PC-9 (cell line): ENCODE results near the gene METTL17.

Experiments
- EZH2 ChIP-seq: fragments of 200-600 bp; sonication (generic); IDR thresholded peaks from 2 replicates; pipeline ENCODE4 v1.8.0; 2017; ENCODE audit warnings: antibody characterized with exemption, low read depth
- TF ChIP-seq, protein P1 (sequence below): fragments of 200-600 bp; sonication (generic); conservative IDR thresholded peaks from 2 replicates; pipeline ENCODE4 v1.6.1; 2017; ENCODE audit warnings: mixed run types, antibody characterized with exemption, mild to moderate bottlenecking, moderate library complexity

DNA sequence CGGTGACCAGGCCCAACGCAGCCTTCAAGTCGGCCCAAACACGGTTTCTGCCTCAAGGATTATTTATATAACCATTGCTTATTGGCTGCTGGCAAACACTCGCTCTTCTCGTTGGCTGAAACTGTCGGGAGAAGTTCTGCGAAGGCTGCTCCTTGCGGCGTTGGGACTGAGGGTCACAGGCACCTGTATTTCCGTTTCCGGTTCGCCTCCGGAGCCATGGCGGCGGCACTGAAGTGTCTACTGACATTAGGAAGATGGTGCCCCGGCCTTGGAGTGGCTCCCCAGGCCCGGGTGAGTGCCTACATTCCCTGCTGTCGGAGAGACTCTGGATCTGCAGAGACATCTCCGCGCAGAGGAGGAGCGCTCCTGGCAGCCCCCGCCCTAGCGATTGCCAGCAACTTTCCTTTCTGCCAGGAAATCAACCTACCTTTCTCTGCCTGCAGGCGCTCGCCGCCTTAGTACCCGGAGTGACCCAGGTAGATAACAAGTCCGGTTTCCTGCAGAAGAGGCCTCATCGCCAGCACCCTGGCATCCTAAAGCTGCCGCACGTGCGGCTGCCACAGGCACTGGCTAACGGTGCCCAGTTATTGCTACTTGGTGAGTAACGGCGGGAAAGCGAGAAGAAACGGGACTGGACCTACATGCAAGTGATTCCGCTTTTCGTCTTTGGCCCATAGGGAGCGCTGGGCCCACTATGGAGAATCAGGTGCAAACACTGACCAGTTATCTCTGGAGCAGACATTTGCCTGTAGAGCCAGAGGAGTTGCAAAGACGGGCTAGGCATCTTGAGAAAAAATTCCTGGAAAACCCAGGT, at the start of gene METTL17:
- TF ChIP-seq, protein P1, sequence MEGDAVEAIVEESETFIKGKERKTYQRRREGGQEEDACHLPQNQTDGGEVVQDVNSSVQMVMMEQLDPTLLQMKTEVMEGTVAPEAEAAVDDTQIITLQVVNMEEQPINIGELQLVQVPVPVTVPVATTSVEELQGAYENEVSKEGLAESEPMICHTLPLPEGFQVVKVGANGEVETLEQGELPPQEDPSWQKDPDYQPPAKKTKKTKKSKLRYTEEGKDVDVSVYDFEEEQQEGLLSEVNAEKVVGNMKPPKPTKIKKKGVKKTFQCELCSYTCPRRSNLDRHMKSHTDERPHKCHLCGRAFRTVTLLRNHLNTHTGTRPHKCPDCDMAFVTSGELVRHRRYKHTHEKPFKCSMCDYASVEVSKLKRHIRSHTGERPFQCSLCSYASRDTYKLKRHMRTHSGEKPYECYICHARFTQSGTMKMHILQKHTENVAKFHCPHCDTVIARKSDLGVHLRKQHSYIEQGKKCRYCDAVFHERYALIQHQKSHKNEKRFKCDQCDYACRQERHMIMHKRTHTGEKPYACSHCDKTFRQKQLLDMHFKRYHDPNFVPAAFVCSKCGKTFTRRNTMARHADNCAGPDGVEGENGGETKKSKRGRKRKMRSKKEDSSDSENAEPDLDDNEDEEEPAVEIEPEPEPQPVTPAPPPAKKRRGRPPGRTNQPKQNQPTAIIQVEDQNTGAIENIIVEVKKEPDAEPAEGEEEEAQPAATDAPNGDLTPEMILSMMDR, result peak; percentile 47; the same call in 1 of the 2 replicates
- TF ChIP-seq EZH2, result no peak
